ENCODE results near the gene LCP2.

- TF ChIP-seq CTCF (conservative IDR thresholded peaks at IDR 0.05 in 1 of 2, IDR thresholded peaks at IDR 0.05 in 1 of 2; ENCODE audit: low read depth in 1 of 2, low read length in 2 of 2) (no peak), EZH2 (IDR thresholded peaks at IDR 0.05; ENCODE audit: low read length, missing control alignments) (no peak)
These were observed 11.1 kb upstream of the LCP2 start for GRCh38 chr5:170308686-170309085.

Data from fibroblast of lung (primary cell).